HG03159 (cell line): ENCODE data around the gene EPHA2.

Experiments
- ATAC-seq: cut with Tn5 transposase; IDR thresholded peaks from one replicate; pipeline ENCODE4 v1.9.1; 2021; ENCODE audit warnings: mild to moderate bottlenecking, moderate library complexity; ENCODE audit not compliant: unreplicated experiment

Gene EPHA2

DNA sequence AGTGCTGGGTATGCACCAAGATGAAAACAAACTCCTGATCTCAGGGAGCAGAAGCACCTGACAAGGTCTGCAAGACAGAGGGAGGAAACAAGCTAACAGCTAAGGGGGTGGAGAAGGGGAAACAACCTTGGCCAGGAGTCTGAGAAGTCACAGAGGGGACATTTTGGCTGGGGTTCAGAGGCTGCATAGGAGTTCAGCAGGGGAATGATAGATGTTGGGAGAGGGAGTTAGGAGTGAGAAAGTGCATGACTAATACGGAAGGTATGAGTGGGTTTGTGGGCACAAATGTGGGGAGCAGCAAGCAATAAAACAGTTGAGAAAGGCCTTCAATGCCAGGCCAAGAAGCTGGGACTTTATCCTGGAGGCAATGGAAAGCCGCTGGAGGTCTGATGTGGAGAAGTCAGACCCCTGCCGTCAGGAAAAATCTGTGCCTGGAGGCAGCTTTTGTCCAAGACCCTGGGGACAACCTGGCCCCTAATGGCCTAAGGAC, 16.4 kb downstream of the EPHA2 start:
- ATAC-seq = no peak

DNA sequence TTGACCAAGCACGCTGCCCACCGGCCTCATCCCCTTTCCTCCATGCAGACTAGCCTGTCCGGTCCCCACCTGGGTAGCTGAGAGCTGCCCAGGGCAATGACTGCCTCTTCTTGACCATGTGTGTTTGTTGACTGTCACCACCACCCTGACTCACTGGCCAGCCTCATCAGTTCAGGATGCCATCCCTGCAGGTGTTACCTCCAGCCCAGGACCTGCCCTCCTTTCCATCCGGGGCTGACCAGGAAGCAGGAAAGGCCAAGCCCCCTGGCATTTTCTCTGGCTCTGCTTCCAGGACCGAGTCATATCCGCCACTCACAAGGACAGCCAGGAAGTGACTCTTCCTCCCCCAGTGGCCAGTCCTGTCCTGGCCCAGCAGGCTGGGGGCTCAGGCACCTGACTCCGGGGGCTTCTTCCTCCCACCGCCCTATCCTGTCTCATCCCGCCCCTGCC, 17.1 kb downstream of the EPHA2 start:
- no peak for ATAC-seq

DNA sequence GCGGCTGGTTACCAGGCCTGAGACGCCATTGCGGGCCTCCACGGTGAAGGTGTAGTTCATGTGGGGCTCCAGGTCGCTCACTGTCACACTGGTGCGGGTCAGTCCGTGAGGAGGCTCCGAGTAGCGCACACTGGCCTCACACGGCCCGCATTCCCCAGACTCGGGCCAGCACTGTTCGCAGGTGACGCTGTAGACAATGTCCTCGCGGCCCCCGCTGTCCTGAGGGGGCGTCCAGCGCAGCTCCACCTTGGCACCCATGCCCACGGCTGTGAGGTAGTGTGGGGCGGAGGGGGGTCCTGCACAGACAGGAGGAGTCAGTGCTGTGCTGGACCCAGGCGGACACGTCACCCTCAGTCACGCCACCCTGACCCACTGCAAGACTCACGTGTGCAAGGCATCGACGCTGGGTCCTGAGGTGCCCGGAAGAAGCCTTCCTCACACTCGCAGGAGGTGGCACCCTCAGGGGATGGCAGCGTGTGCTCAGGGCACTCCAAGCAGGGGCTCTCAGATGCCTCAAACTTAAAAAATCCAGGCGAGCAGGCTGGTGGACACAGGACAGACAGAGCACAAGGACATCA, 17.9 kb downstream of the EPHA2 start:
- no peak for ATAC-seq

DNA sequence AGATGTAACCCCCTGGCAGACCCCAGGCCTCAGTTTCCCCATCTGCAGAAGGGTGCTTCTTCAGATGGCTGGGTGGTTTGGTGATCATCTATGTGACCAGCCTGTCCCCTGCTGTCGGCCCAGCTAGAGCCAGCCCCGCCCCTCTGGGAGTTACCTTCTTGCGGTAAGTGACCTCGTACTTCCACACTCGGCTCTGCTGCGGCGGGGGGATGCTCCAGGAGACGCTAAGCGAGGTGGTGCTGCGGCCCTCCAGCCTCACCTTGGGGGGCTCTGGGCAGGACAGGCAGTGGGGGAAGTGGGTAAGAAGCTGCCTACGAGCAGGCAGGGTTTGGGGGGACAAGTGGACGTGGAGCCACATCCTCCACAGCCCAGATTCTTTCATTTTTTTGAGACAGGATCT, 20.4 kb downstream of the EPHA2 start:
- ATAC-seq = no peak

DNA sequence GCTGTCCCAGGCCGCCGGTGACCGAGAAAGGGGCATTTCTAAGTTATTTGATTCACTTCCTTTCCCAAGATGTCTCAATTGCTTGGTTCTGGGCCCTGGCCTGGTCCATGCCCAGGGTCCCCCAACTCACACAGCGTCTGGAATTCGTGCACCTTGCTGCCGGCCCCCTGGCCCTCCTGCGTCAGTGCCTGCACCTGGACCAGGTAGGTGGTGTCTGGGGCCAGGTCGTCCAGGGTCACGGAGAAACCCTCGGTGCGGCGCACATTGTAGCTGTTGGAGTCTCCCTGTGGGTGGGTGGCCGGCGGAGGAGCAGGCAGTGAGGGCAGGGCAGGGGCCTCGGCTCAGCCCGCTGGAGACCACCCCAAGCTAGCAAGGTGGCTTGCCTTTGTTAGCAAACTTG, 21.0 kb downstream of the EPHA2 start:
- ATAC-seq = no peak

DNA sequence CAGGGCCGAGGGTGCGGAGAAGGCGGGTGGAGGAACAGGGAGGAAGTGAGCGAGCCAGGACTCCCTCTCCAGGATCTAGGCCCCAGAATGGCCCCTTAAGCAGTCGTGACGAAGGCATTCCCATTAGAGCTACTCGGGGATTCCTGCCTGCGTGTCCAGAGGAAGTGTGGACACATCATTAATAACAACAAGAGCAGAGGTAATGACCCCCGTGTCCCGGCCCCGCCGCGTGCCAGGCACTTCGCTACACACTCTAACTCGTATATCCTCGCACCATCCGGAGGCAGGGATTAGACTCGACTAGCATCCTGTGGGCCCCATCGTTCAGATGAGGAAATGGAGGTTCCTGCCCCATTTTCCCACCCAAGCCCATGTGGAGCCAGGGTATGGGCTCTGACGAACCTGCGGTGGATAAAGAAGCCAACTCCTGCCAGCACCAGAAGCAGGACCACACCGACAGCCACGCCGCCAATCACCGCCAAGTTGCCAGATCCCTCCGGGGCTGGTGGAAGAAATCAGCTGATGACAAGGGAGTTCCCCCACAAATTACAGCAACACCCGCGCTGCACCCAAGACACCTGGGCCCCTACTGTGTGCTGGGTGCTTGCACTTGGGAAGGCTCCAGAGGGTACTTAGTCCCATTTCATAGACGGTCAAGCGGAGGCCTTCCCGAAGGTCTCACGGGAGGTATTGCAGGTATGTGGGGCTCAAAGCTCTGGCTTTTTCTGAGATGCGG, 21.6 kb downstream of the EPHA2 start:
- no peak for ATAC-seq

DNA sequence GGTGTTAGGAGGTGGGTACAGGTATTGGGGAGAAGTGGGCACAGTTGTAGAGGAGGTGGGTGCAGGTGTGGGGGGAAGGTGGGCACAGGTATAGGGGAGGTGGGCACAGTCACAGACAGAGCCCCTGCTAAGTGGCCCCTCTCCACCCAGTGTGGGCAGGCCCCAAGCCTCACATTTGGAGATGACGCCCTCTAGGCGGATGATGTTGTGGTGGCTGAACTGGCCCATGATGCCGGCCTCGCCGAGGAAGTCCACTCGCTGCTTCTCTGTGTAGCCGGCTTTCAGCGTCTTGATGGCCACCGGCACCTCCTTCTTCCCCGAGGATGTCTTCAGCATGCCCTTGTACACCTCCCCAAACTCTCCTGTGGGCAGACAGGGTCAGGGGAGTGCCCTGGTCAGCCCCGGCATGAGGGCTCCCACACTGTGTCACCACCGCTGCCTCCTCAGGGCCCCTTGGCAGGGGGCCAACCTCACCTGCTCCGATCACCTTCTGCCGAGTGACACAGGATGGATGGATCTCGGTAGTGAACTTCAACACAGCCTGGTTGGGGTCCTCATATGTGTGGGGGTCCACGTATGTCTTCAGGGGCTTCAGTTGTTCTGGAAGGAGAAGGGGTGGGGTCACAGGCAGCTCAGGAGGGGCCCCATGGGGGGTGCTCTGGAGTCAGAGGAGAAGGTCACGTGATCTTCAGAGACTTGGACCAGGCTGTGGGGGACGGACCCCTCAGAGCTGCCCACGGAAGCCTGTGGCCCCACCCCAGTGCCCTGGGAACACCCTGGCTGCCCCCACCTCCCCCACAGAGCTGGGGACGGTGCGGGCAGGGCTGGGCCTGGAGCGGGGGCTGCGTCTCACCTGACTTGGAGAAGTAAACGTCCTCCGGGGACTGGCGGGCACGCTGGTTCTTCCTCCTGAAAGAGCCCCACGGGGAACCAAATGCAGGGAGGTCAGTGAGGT, 22.6 kb downstream of the EPHA2 start:
- ATAC-seq = no peak

DNA sequence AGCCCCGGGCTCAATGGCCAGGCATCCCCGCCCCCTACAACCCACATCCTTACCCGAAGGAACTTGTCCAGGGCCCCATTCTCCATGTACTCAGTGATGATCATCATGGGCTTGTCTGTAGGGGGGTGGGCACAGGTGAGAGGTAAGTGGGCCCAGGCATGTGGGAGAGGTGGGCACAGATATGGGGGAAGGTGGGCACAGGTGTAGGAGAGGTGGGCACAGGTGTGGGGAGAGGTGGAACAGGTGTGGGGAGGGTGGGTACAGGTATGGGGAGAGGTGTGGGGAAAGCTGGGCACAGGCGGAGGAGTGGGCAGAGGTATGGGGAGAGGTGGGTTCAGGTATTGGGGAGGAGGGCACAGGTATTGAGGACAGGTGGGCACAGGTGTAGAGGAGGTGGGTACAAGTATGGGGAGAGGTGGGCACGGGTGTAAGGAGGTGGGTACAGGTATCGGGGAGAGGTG, 23.5 kb downstream of the EPHA2 start:
- no peak for ATAC-seq

DNA sequence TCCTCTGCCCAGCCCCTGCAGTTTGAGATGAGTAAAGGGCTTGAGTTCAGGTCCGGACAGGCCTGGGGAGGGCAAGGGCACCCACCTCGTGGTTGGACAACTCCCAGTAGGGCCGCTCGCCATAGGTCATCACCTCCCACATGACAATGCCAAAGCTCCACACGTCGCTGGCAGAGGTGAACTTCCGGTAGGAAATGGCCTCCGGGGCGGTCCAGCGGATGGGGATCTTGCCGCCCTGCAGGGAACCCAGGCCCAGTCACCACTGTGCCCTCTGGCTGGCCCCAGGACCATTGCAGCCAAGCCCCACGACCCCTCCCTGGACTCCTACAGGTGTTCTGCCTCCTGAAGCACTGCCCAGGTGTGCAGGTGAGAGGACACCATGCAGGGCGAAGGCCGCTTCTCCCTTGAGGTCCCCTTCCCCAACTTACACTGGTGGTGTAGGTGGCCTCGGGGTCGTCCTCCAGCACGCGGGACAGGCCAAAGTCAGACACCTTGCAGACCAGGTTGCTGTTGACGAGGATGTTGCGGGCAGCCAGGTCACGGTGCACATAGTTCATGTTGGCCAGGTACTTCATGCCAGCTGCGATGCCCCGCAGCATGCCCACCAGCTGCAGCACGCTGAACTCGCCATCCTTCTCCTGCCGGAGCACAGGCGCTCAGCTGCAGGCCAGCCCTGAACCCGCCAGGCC, 24.1 kb downstream of the EPHA2 start:
- no peak for ATAC-seq

DNA sequence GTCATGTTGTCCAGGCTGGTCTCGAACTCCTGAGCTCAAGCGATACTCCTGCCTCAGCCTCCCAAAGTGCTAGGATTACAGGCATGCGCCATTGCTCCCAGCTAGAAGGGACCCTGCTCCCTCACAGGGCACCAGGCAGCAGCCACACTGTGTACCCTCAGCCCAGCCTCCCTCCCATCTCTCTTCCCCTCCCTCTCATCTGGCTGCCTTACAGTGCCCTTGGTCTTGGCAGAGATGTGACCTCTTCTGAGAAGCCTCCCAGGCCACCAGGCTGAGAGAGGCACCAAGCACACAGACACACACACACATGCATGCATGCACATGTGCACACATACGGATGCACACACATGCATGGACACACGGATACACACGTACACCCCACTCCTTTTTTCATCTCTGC, 25.0 kb downstream of the EPHA2 start:
- ATAC-seq = no peak

DNA sequence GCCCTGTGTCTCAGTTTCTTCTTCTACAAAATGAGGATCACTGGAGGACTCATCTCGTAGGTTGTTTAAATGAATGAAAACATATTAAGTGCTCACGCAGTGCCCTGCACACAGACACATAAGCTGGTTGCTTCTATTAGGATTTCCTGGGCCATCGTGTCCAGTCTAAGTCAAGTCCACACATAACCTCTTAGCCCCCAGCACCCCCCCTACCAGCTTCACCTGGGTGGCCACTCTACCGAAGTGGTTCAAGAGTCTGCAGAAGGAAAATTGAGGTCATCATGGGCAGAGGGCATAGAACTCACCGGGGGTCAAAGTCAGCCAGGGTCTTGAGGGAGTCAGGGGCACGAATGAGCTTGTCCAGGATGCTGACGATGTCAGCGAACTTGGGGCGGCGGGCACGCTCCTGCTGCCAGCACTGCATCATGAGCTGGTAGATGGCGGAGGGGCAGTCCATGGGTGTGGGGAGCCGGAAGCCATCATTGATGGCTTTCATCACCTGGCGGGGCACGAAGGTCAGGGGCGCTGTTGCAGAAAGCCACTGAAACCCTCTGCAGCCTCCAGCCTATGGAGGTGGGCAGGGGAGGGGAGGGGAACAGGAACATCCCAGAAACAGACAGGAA, 25.8 kb downstream of the EPHA2 start:
- no peak for ATAC-seq

DNA sequence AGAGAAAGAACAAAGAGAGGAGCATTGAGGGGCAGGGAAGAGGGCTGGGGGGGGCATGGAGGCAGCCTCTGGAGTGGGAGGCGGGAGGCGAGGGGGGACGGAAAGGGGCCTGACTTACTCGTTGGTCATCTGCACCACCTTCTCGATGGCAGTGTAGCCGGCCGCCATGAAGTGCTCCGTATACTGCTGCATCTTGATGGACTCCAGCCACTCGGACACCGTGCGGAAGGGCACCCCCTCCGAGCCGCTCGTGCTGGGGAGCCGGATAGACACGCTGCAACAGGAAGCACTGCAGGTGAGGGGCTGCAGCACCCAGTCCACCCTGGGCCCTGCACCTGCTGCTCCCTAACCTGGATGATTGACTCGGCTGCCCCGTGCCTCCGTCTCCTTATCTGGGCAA, 26.6 kb downstream of the EPHA2 start:
- no peak for ATAC-seq

DNA sequence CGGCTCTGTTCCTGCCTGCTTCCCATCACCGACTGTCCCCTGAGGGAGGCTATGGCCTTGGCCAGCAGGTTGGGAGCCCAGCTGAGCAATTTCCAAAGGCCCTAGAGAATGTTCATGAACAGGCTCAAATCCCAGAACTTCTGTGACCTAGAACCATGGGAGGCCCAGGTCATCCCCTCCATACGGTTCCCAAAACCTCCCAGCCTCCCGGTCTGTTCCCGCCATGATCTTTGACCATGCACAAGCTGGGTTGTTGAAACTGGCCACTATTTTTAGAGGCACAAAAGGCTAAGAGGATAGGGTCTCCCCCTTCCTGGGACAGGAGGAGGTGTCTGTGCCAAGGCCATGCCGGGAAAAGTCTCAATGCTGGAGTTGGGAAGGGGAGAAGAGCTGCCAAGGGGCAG, 27.5 kb downstream of the EPHA2 start:
- ATAC-seq = no peak

DNA sequence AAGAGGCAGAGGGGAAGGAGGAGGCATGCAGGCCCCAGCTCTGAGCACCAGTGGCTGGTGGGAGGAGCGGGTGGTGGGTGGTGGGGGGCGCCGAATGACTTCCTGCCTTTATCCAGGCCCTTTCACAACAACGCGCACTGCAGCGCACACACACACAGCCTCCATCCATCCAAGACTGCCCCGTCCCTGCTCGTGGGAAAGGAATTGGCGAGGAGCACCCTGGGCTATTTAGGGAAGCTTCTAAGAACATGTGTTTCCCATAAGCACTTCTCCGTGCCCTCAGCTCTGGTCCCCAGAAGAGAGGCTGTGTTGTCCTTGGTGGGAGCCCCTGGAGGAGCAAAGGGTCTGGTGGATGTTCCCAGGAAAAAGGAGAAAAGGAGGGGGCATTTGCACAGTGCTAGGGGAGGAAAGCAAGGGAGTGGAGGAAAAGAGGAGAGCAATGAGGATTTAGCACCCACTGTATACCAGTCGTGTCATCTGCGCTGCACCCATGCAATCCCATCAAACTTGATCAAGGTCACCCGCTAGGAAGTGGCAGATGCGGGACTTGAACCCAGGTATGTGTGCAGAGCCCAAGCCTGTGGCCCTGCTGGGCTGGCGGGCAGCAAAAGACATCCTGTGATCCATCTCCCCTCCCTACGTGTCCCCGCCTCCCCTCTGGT, 28.1 kb downstream of the EPHA2 start:
- ATAC-seq = no peak

DNA sequence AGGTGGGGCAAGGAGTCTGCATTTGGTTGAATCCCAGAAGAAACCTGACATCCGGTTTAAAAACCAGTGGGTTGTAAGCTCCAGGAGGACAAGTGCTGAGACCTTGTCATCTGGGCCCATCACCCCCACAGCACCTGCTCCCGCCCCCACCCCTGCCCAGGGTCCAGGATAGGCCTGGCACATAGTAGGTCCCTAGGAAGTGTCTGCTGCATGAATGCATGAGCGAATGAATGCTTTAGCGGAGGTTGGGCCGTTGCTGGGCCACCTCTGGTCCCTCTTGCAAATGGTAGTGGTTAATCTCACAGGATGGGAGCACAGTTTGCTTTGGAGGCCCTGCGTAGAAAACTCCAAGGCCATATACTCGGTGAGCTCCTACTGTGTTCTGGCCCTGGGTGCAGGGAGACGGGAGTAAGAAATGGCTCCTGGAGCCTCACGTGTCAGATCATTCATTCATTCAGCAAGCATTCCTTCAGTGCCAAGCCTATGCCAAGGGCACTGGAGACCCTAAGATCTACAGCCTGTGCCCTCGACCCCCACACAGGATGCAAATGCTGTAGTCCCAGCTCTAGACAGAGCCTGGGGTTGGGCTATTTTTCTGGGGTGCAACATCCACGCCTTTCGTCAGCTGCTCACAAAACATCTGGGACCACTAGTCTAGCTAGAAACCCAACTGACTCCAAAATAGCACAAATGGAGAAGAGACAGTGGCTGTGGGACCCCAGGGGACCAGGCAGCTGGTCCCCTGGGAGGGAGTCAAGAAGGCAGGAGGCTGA, 28.9 kb downstream of the EPHA2 start:
- no peak for ATAC-seq

DNA sequence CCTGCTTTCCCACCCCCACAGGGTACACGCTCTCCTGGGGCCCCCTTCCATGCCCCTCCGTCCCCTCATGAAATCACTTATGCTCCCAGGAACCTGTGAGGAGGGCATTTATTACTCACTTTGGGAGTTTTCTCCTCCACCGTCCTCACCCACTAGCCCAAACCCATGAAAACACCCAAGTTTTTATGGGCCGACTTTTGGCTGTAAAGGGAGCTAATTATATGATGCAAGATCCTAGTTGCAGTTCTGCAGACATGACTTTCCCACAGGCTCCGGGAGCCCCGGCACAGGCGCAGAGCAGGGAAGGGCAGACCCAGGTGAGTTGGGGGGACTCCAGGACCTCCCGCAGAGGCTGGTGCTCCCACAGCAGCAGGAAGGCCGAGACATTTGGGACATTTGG, 29.7 kb downstream of the EPHA2 start:
- ATAC-seq = no peak

DNA sequence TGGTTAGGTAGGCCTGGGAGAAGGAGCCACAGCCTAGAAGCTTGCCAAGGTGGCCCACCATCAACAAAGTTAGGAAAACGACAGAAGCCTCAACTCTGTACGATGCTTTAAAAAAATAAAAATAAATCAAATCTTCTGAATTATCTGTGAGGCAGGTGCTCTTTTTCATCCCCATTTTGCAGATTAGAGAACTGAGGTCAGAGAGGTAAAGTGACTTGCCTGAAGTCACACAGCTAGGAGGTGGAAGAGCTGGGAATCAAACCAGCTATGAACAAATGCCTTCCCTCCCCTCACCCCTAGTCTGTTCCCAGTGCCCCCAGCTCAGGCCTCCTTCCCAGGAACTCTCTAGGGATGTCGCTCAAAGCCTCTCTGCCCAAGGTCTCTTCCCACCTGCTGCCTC, 30.4 kb downstream of the EPHA2 start:
- no peak for ATAC-seq

DNA sequence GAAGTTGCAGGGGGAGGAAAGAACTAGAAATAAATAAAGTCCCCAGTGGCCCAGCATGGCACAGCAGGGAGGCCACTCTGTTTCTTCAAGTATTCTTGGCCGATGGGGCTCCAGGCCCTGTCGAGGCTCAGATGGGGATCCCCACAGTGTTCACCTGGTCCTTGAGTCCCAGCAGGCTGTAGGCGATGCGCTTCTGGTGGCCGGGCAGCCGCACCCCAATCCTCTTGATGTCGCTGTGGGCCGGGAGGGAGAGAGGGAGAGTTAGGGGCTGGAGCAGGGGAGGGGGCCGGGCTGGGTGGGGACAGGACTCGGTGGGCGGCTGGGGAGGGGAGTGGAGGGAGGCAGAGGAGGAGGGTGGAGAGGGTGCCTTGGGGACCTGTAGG, 30.8 kb downstream of the EPHA2 start:
- ATAC-seq = no peak

DNA sequence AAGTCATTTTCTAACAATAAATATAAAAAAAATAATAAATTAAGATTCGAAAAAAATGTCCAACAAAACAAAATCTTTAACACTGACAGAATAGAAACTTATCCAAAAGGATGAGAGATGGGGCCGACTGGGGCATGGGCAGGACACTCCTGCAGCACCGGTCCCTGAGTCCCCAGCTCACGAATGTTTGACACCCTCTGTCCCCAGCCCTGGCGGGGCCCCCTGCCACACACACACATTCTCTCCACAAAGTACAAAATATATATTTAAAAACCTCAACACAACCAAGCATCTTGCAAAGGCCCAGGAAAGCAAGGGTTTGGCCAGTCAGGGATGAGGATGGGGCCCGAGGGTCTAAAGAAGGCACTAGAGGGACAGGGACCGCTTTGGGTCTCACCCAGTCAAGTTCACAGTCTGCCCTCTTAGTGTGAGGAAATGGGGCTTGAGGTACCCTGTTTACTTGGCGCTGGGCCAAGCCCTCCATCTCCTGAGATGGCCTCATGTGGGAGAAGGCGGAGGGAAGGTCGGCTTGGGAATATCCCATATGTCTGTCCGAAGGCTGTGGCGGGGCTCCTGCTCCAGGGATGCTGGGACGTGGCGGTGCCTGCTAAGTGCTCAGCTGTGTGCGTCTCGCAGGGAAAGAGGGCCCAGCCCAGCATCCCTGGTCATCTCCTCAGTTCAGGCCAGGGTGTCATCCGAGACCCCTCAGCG, 31.3 kb downstream of the EPHA2 start:
- ATAC-seq = no peak
